Measurements from ENCODE around the gene SLC25A41.

GRCh38 chr19:6416658-6417405 lies 16.7 kb downstream of the SLC25A41 start:
- TF ChIP-seq CTCF (IDR thresholded peaks at IDR 0.05; ENCODE audit: low read depth, low read length) (no peak), MAX (IDR thresholded peaks at IDR 0.05; ENCODE audit: low read depth, low read length) (no peak)

Data from NB4 (cell line).